NB4 (cell line): ENCODE results near the gene COL4A6.

Source experiments
- CTCF ChIP-seq: IDR thresholded peaks from one replicate; pipeline ENCODE4 v1.5.1; 2012; ENCODE audit warnings: low read depth, low read length
- POLR2A ChIP-seq: IDR thresholded peaks from 2 replicates; pipeline ENCODE4 v1.6.1; 2011; ENCODE audit warnings: mild to moderate bottlenecking; ENCODE audit not compliant: insufficient read length; ENCODE audit errors: extremely low read depth

GRCh38 chrX:108217876-108218275 is 220.3 kb downstream of the COL4A6 start:
- TF ChIP-seq CTCF (no peak), POLR2A (no peak)
